H9 (cell line): Measurements from ENCODE around the gene BCL7C. TPM values are rescaled to one million over a fixed set of nuclear protein-coding genes. Genes with fewer than 3 reads are reported as not detected.
A peak's percentile ranks its signal among the peaks of the same experiment; 100 is the strongest.

Source experiments
- DNase-seq: peaks from one replicate; pipeline ENCODE4 v3.0.0-alpha.2; 2017
- H2AFZ ChIP-seq: one replicate; pipeline ENCODE4 v1.6.1; 2013; ENCODE audit warnings: mild to moderate bottlenecking, low read length, control low read depth, moderate library complexity
- H2AK5ac ChIP-seq: 2 replicates; pipeline ENCODE4 v1.6.1; 2013; ENCODE audit warnings: low read length, control low read depth, mixed read lengths; ENCODE audit not compliant: insufficient read length
- H2BK120ac ChIP-seq: one replicate; pipeline ENCODE4 v1.6.1; 2013; ENCODE audit warnings: low read depth, mild to moderate bottlenecking, low read length, control low read depth, inconsistent platforms; ENCODE audit not compliant: poor library complexity, severe bottlenecking
- H2BK12ac ChIP-seq: 2 replicates; pipeline ENCODE4 v1.6.1; 2013; ENCODE audit warnings: low read length, control low read depth, mixed read lengths, low read depth; ENCODE audit not compliant: insufficient read length
- H2BK15ac ChIP-seq: 2 replicates; pipeline ENCODE4 v1.6.1; 2013; ENCODE audit warnings: low read depth, low read length, control low read depth
- H2BK20ac ChIP-seq: one replicate; pipeline ENCODE4 v1.6.1; 2013; ENCODE audit warnings: low read depth, mild to moderate bottlenecking, low read length, control low read depth, inconsistent platforms; ENCODE audit not compliant: poor library complexity, severe bottlenecking
- H2BK5ac ChIP-seq: 2 replicates; pipeline ENCODE4 v1.6.1; 2013; ENCODE audit warnings: low read length, control low read depth, mixed read lengths; ENCODE audit not compliant: insufficient read length
- H3K14ac ChIP-seq: 2 replicates; pipeline ENCODE4 v1.6.1; 2013; ENCODE audit warnings: low read length, control low read depth; ENCODE audit not compliant: insufficient read depth
- H3K18ac ChIP-seq: 2 replicates; pipeline ENCODE4 v1.6.1; 2013; ENCODE audit warnings: low read depth, mild to moderate bottlenecking, mixed read lengths, low read length, control low read depth; ENCODE audit not compliant: insufficient read length
- H3K23ac ChIP-seq: 2 replicates; pipeline ENCODE4 v1.6.1; 2013; ENCODE audit warnings: low read length, control low read depth, mixed read lengths, low read depth; ENCODE audit not compliant: insufficient read length
- H3K23me2 ChIP-seq: 2 replicates; pipeline ENCODE4 v1.6.1; 2013; ENCODE audit warnings: low read depth, mild to moderate bottlenecking, mixed read lengths, low read length, control low read depth; ENCODE audit not compliant: insufficient read length, poor library complexity, severe bottlenecking
- H3K27ac ChIP-seq: 2 replicates; pipeline ENCODE4 v1.5.1; 2013; ENCODE audit warnings: low read length, control low read depth, mixed read lengths, low read depth; ENCODE audit not compliant: insufficient read length
- H3K27me3 ChIP-seq: 2 replicates; pipeline ENCODE4 v1.6.1; 2013; ENCODE audit warnings: low read length, control low read depth, inconsistent platforms; ENCODE audit not compliant: insufficient read depth
- H3K4ac ChIP-seq: 2 replicates; pipeline ENCODE4 v1.6.1; 2013; ENCODE audit warnings: low read depth, mild to moderate bottlenecking, control low read depth, inconsistent platforms, low read length, moderate library complexity
- H3K4me1 ChIP-seq: 2 replicates; pipeline ENCODE4 v1.6.1; 2013; ENCODE audit warnings: low read length, control low read depth, inconsistent platforms; ENCODE audit not compliant: insufficient read depth
- H3K4me2 ChIP-seq: 2 replicates; pipeline ENCODE4 v1.6.1; 2013; ENCODE audit warnings: low read length, control low read depth, mixed read lengths; ENCODE audit not compliant: insufficient read length, insufficient read depth
- H3K56ac ChIP-seq: 2 replicates; pipeline ENCODE4 v1.6.1; 2013; ENCODE audit warnings: low read depth, mild to moderate bottlenecking, mixed read lengths, low read length, control low read depth; ENCODE audit not compliant: insufficient read length
- H3K79me1 ChIP-seq: 2 replicates; pipeline ENCODE4 v1.6.1; 2013; ENCODE audit warnings: low read depth, mild to moderate bottlenecking, moderate library complexity, low read length, control low read depth, inconsistent platforms; ENCODE audit not compliant: insufficient read depth, poor library complexity, severe bottlenecking
- H3K79me2 ChIP-seq: 2 replicates; pipeline ENCODE4 v1.6.1; 2013; ENCODE audit warnings: low read length, control low read depth, inconsistent platforms; ENCODE audit not compliant: insufficient read depth
- H3K9ac ChIP-seq: 2 replicates; pipeline ENCODE4 v1.6.1; 2013; ENCODE audit warnings: low read length, control low read depth, mixed read lengths; ENCODE audit not compliant: insufficient read length; ENCODE audit errors: extremely low read depth
- H3K9me3 ChIP-seq: one replicate; pipeline ENCODE4 v1.6.1; 2013; ENCODE audit warnings: low read depth, low read length, inconsistent platforms; ENCODE audit not compliant: control insufficient read depth
- H3T11ph ChIP-seq: one replicate; pipeline ENCODE4 v1.6.1; 2013; ENCODE audit warnings: mild to moderate bottlenecking, low read length, control low read depth, inconsistent platforms
- H4K20me1 ChIP-seq: one replicate; pipeline ENCODE4 v1.6.1; 2013; ENCODE audit not compliant: control insufficient read depth, insufficient read length, insufficient read depth
- H4K5ac ChIP-seq: 2 replicates; pipeline ENCODE4 v1.6.1; 2013; ENCODE audit warnings: low read depth, mild to moderate bottlenecking, mixed read lengths, low read length, control low read depth; ENCODE audit not compliant: insufficient read length
- H4K8ac ChIP-seq: replicated peaks from 2 replicates; pipeline ENCODE4 v1.6.1; 2013; ENCODE audit warnings: low read length, control low read depth, mixed read lengths, low read depth; ENCODE audit not compliant: insufficient read length
- H4K91ac ChIP-seq: 2 replicates; pipeline ENCODE4 v1.6.1; 2013; ENCODE audit warnings: low read depth, mild to moderate bottlenecking, moderate library complexity, mixed read lengths, low read length, control low read depth; ENCODE audit not compliant: insufficient read length
- H3K27ac Mint-ChIP-seq, 3 experiments: 2 replicates in 2 of 3; 3 replicates in 1 of 3; pipeline ENCODE4 v1.8.0; 2020 to 2021; ENCODE audit warnings: mixed read lengths in 3 of 3, mild to moderate bottlenecking in 1 of 3, moderate library complexity in 1 of 3
- H3K27me3 Mint-ChIP-seq: 2 replicates; pipeline ENCODE4 v1.8.0; 2021; ENCODE audit warnings: low read depth, mild to moderate bottlenecking, moderate library complexity, mixed read lengths
- H3K36me3 Mint-ChIP-seq, 3 experiments: 2 replicates in 2 of 3; 3 replicates in 1 of 3; pipeline ENCODE4 v1.8.0; 2020 to 2021; ENCODE audit warnings: low read depth in 3 of 3, mixed read lengths in 3 of 3; ENCODE audit not compliant: insufficient read depth in 1 of 3
- H3K4me1 Mint-ChIP-seq, 2 experiments: 2 replicates each; pipeline ENCODE4 v1.8.0; 2020; ENCODE audit warnings: mixed read lengths in 2 of 2
- H3K4me3 Mint-ChIP-seq, 2 experiments: 2 replicates in 1 of 2; 3 replicates in 1 of 2; pipeline ENCODE4 v1.8.0; 2020 to 2021; ENCODE audit warnings: mild to moderate bottlenecking in 2 of 2, mixed read lengths in 2 of 2, moderate library complexity in 1 of 2
- H3K9me3 Mint-ChIP-seq, 2 experiments: 2 replicates in 1 of 2; 3 replicates in 1 of 2; pipeline ENCODE4 v1.8.0; 2020; ENCODE audit warnings: mild to moderate bottlenecking in 2 of 2, mixed read lengths in 2 of 2, moderate library complexity in 1 of 2
- CTCF ChIP-seq: fragments of 200-600 bp; sonication (generic); conservative IDR thresholded peaks from 3 replicates; pipeline ENCODE4 v1.8.0; 2021; ENCODE audit warnings: antibody characterized with exemption, mild to moderate bottlenecking
- WGBS: extraction: QIAGEN DNeasy Blood & Tissue Kit; methylation state at CpG from one replicate; pipeline ENCODE4 v1.1.7; 2013; ENCODE audit warnings: missing lambda C conversion rate, low lambda C conversion rate, mixed read lengths; ENCODE audit not compliant: insufficient read length; ENCODE audit errors: extremely low coverage; 5-methylcytosine and 5-hydroxymethylcytosine counted together
- total RNA-seq: library from RNA; stranded (reverse); gene quantifications from 2 replicates; pipeline ENCODE4 v1.2.1, GENCODE V29; 2021

Gene BCL7C
- total RNA-seq, 1 experiment from 2014 or later: 18.3 TPM

- no peak within 1 kb of the TSS for H3K56ac ChIP-seq
Measured at GRCh38 chr16:30896261-30896888, 2.5 kb upstream of the BCL7C start, which contains the start of gene CTF1. Gene CTF1 (plus strand): TSS chr16:30896614. CDS start chr16:30896644, 30 bp downstream.

More at GRCh38 chr16:30896261-30896888, 2.5 kb upstream of the BCL7C start, which contains the start of gene CTF1:
- H4K8ac ChIP-seq: no peak within 1 kb of the TSS
- peak within 1 kb of the TSS; percentile 80 to 94 for H3K4me3 Mint-ChIP-seq
- H3K14ac ChIP-seq: 0 out of 2 replicates have a peak within 1 kb of the TSS, but pooled peaks have one; percentile 21
- no peak within 1 kb of the TSS for H2BK15ac ChIP-seq
- peaks cover 30% of the 10 kb centered on the region for H3K27me3 Mint-ChIP-seq
- H3K9ac ChIP-seq: no peak within 1 kb of the TSS
- peak within 1 kb of the TSS; percentile 23 for H3K18ac ChIP-seq
- H4K20me1 ChIP-seq: no peaks in the 10 kb centered on the region
- peaks cover 28% of the 10 kb centered on the region in 2 experiments for H3K4me1 Mint-ChIP-seq
- no peaks in the 10 kb centered on the region for H3K27me3 ChIP-seq
- no peak within 1 kb of the TSS for H3K4ac ChIP-seq
- H2BK12ac ChIP-seq: no peak within 1 kb of the TSS
- H3K4me1 ChIP-seq: peaks cover 3% of the 10 kb centered on the region; the same call in 1 of the 2 replicates
- no peak within 1 kb of the TSS for H4K5ac ChIP-seq
- no peak within 1 kb of the TSS for H4K91ac ChIP-seq
- no peak within 1 kb of the TSS for H2BK120ac ChIP-seq
- no peak within 1 kb of the TSS for H3K27ac ChIP-seq
- no peaks in the 10 kb centered on the region for H3K79me1 ChIP-seq
- no peaks in the 10 kb centered on the region for H3K9me3 ChIP-seq
- H3K36me3 Mint-ChIP-seq: peaks cover 0 to 3% (median 2%) of the 10 kb centered on the region in 3 experiments; a peak in 2 of 7 replicates
- no peak within 1 kb of the TSS for H2BK20ac ChIP-seq
- no CpG with 5 or more reads among the region's 31 CpGs for WGBS
- H3K27ac Mint-ChIP-seq: peak within 1 kb of the TSS; percentile 98 to 100 (median 99)
- no peak within 1 kb of the TSS for H3T11ph ChIP-seq
- H3K9me3 Mint-ChIP-seq: peaks cover 0 to 2% of the 10 kb centered on the region in 2 experiments; a peak in 1 of 5 replicates
- DNase-seq: peak; percentile 85
- peaks cover 20% of the 10 kb centered on the region for H3K23me2 ChIP-seq
- no peak within 1 kb of the TSS for H2BK5ac ChIP-seq
- H3K4me2 ChIP-seq: peak within 1 kb of the TSS; percentile 62
- no peak within 1 kb of the TSS for H2AK5ac ChIP-seq
- H2AFZ ChIP-seq: no peak within 1 kb of the TSS
- H3K79me2 ChIP-seq: no peaks in the 10 kb centered on the region
- TF ChIP-seq CTCF: no peak
- peak within 1 kb of the TSS; percentile 25 for H3K23ac ChIP-seq
